ENCODE measurements around the gene MZT2B. TPM values are rescaled to one million over a fixed set of nuclear protein-coding genes. Genes with fewer than 3 reads are reported as not detected.
"Not testable (repeated sequence)": the region's sequence is repeated elsewhere in the genome, so short reads cannot be mapped to it uniquely, and the experiment has no call there.

The MZT2B gene
- total RNA-seq, 3 donors from 2014 or later (not counting 1 experiment from before 2014, with no cell fraction given): 101 to 152 (median 133) TPM

- H3K27me3 ChIP-seq (ENCODE audit: control insufficient read depth, insufficient read depth, low read length); H3K4me1 ChIP-seq (ENCODE audit: control insufficient read depth, insufficient read depth, low read length); ATAC-seq; H3K4me1 Mint-ChIP-seq; H3K36me3 Mint-ChIP-seq; H3K27ac ChIP-seq (ENCODE audit: low read length); intact Hi-C loops (cut with micrococcal nuclease); H3K36me3 ChIP-seq (ENCODE audit: control insufficient read depth, insufficient read depth, low read length); H3K4me3 Mint-ChIP-seq; H3K9me3 Mint-ChIP-seq; DNase-seq; H3K27ac Mint-ChIP-seq; H3K9me3 ChIP-seq (ENCODE audit: control insufficient read depth, insufficient read depth, low read length); H3K4me3 ChIP-seq (ENCODE audit: low read length): not testable (repeated sequence)
- H3K27me3 Mint-ChIP-seq (ENCODE audit: low read depth in 2 of 2): peaks cover 10 to 18% of the 10 kb centered on the region in 2 donors
- WGBS (ENCODE audit: insufficient coverage): 69% methylated on average over 5 of the region's 6 CpGs
Observed at GRCh38 chr2:130239581-130239980, 57.5 kb downstream of the MZT2B start.

Other genes starting within 250 kb of the MZT2B start
- gene RAB6C, start 202.6 kb upstream of the MZT2B start, total RNA-seq: under 1 TPM in 1 of 3 donors, not detected in 2; 0.09 TPM
- gene POTEF, start 53.0 kb upstream of the MZT2B start, total RNA-seq: not detected
- 1 to 10 TPM in 1 of 3 donors, under 1 TPM in 2; 0.25 to 1.4 (median 0.28) TPM for gene CCDC74B, start 37.1 kb upstream of the MZT2B start, total RNA-seq
- 10 to 100 TPM; 77.8 to 81.8 (median 79.0) TPM for gene SMPD4, start 660 bp upstream of the MZT2B start, total RNA-seq
- not detected for gene TUBA3E, start 16.2 kb downstream of the MZT2B start, total RNA-seq
- 10 to 100 TPM; 60.5 to 80.6 (median 72.9) TPM for gene IMP4, start 160.6 kb downstream of the MZT2B start, total RNA-seq
- 100 to 1,000 TPM; 189 to 194 (median 192) TPM for gene PTPN18, start 173.8 kb downstream of the MZT2B start, total RNA-seq

Measured in natural killer cell (primary cell).